MCF 10A (cell line): Measurements from ENCODE around the gene HBEGF. TPM values are rescaled to one million over a fixed set of nuclear protein-coding genes. Genes with fewer than 3 reads are reported as not detected.

ENCODE experiments used
- BruUV-seq: library from RNA; stranded (reverse); fragments of 400-500 nt; replicated peaks from 2 replicates; lab custom pipeline; 2021; lab: Mats Ljungman, UMichigan
- CTCF ChIA-PET: fragments of 300-600 bp; sonication (Branson Sonifier 250); formaldehyde crosslinking; extraction: SDS; loops from one replicate; lab custom pipeline; 2021; ENCODE audit warnings: antibody characterized with exemption, inconsistent platforms; lab: Yijun Ruan, JAX
- POLR2A ChIA-PET: fragments of 300-600, 350-650 bp; sonication (Branson Sonifier 250); formaldehyde crosslinking; extraction: SDS; loops from one replicate; lab custom pipeline; 2020; ENCODE audit warnings: antibody characterized with exemption, inconsistent platforms; lab: Yijun Ruan, JAX
- DNase-seq: peaks from one replicate; pipeline ENCODE4 v3.0.0-alpha.2; 2018; ENCODE audit not compliant: unreplicated experiment
- H3K27ac Mint-ChIP-seq: one replicate; pipeline ENCODE4 v1.8.0; 2022; ENCODE audit warnings: mild to moderate bottlenecking, low read depth, mixed read lengths; ENCODE audit not compliant: unreplicated experiment
- H3K27me3 Mint-ChIP-seq: one replicate; pipeline ENCODE4 v1.8.0; 2022; ENCODE audit warnings: mixed read lengths; ENCODE audit not compliant: insufficient read depth, unreplicated experiment
- H3K36me3 Mint-ChIP-seq: one replicate; pipeline ENCODE4 v1.8.0; 2022; ENCODE audit warnings: mild to moderate bottlenecking, moderate library complexity, mixed read lengths; ENCODE audit not compliant: insufficient read depth, unreplicated experiment
- H3K4me1 Mint-ChIP-seq: one replicate; pipeline ENCODE4 v1.8.0; 2022; ENCODE audit warnings: mixed read lengths; ENCODE audit not compliant: insufficient read depth, unreplicated experiment
- H3K4me3 Mint-ChIP-seq: one replicate; pipeline ENCODE4 v1.8.0; 2022; ENCODE audit warnings: mild to moderate bottlenecking, moderate library complexity, mixed read lengths; ENCODE audit not compliant: unreplicated experiment
- H3K9me3 Mint-ChIP-seq: one replicate; pipeline ENCODE4 v1.8.0; 2022; ENCODE audit warnings: mixed read lengths; ENCODE audit not compliant: unreplicated experiment
- CTCF ChIP-seq: fragments of 200-600 bp; IDR thresholded peaks from one replicate; pipeline ENCODE4 v1.8.0; 2022; ENCODE audit warnings: antibody characterized with exemption, mild to moderate bottlenecking; ENCODE audit not compliant: unreplicated experiment
- intact Hi-C: fragments of 100-400 bp; cut with micrococcal nuclease; formaldehyde crosslinking; loops from 2 replicates; pipeline ENCODE4 v1.14.1; 2022
- total RNA-seq: library from RNA; stranded (reverse); gene quantifications from 2 replicates; pipeline ENCODE4 v1.2.3, GENCODE V29; 2022

Gene HBEGF
- total RNA-seq, 1 experiment from 2014 or later, result 55.7 TPM

- H3K27me3 Mint-ChIP-seq, result no peaks in the 10 kb centered on the region
- peaks cover 35% of the 10 kb centered on the region for H3K36me3 Mint-ChIP-seq
- no peak for DNase-seq
- ChIA-PET POLR2A (interaction anchor here (0.6 to 1.6 kb wide), 7 partner anchors 37 to 111 kb away, joined by 3 to 15 read pairs (median 5); partner anchors contain the start of gene HBEGF), CTCF (interaction anchor here (0.6 to 1.7 kb wide), 7 partner anchors 37 to 1216 kb away, joined by 3 to 8 read pairs (median 3); no protein-coding TSS in a partner anchor)
- no peak for TF ChIP-seq CTCF
- H3K27ac Mint-ChIP-seq, result peak overlapping the region; percentile 67
- intact Hi-C loops, result no loop called here
- peaks cover 55% of the 10 kb centered on the region for H3K4me1 Mint-ChIP-seq
- no TSS peak for BruUV-seq
- H3K4me3 Mint-ChIP-seq, result no peak overlapping the region
- no peaks in the 10 kb centered on the region for H3K9me3 Mint-ChIP-seq
These were observed 48.2 kb downstream of the HBEGF start for GRCh38 chr5:140298183-140298601.

GRCh38 chr5:140297283-140297682 is 49.1 kb downstream of the HBEGF start:
- ChIA-PET POLR2A (interaction anchor here (0.9 to 1.6 kb wide), 4 partner anchors 36 to 126 kb away, joined by 3 to 15 read pairs (median 6); partner anchors contain the start of gene HBEGF), CTCF (interaction anchor here (0.6 to 1.7 kb wide), 7 partner anchors 19 to 232 kb away, joined by 3 to 8 read pairs (median 3); no protein-coding TSS in a partner anchor)
- intact Hi-C loops, result no loop called here
- H3K9me3 Mint-ChIP-seq, result no peaks in the 10 kb centered on the region
- no peak for DNase-seq
- H3K27me3 Mint-ChIP-seq, result no peaks in the 10 kb centered on the region
- H3K4me3 Mint-ChIP-seq, result no peak overlapping the region
- H3K4me1 Mint-ChIP-seq, result peaks cover 55% of the 10 kb centered on the region
- no peak overlapping the region for H3K27ac Mint-ChIP-seq
- BruUV-seq, result no TSS peak
- H3K36me3 Mint-ChIP-seq, result peaks cover 28% of the 10 kb centered on the region
- no peak for TF ChIP-seq CTCF

GRCh38 chr5:140296289-140296688 is 50.1 kb downstream of the HBEGF start:
- H3K4me1 Mint-ChIP-seq, result peaks cover 51% of the 10 kb centered on the region
- no peaks in the 10 kb centered on the region for H3K27me3 Mint-ChIP-seq
- H3K4me3 Mint-ChIP-seq, result no peak overlapping the region
- ChIA-PET CTCF (interaction anchor here (0.6 to 1.9 kb wide), 4 partner anchors 8 to 55 kb away, joined by 3 to 11 read pairs (median 8); no protein-coding TSS in a partner anchor), POLR2A (interaction anchor here (0.9 to 2.8 kb wide), 6 partner anchors 15 to 52 kb away, joined by 3 to 14 read pairs (median 4); partner anchors contain the start of gene HBEGF)
- intact Hi-C loops, result no loop called here
- peaks cover 28% of the 10 kb centered on the region for H3K36me3 Mint-ChIP-seq
- H3K27ac Mint-ChIP-seq, result no peak overlapping the region
- H3K9me3 Mint-ChIP-seq, result no peaks in the 10 kb centered on the region
- no peak for TF ChIP-seq CTCF
- DNase-seq, result no peak
- no TSS peak for BruUV-seq

- CTCF ChIA-PET, result interaction anchor here (0.7 to 1.9 kb wide), 5 partner anchors 8 to 56 kb away, joined by 3 to 11 read pairs (median 6); partner anchors contain the start of gene HBEGF
- intact Hi-C loops, result no loop called here
- H3K4me3 Mint-ChIP-seq, result no peak overlapping the region
These were observed 51.0 kb downstream of the HBEGF start for GRCh38 chr5:140295414-140295813.

More at GRCh38 chr5:140295414-140295813, 51.0 kb downstream of the HBEGF start:
- no peak overlapping the region for H3K27ac Mint-ChIP-seq
- BruUV-seq, result no TSS peak
- peaks cover 52% of the 10 kb centered on the region for H3K4me1 Mint-ChIP-seq
- peaks cover 26% of the 10 kb centered on the region for H3K36me3 Mint-ChIP-seq
- no peaks in the 10 kb centered on the region for H3K27me3 Mint-ChIP-seq
- peak; percentile 94 for DNase-seq
- H3K9me3 Mint-ChIP-seq, result no peaks in the 10 kb centered on the region
- POLR2A ChIA-PET, result interaction anchor here (0.6 to 2.8 kb wide), 15 partner anchors 8 to 1633 kb away, joined by 3 to 14 read pairs (median 4); partner anchors contain the start of gene HBEGF
- no peak for TF ChIP-seq CTCF
